Fibroblast of skin of left biceps (primary cell): ENCODE data around the gene SLC35A3.
"Not testable (repeated sequence)": the region's sequence is repeated elsewhere in the genome, so short reads cannot be mapped to it uniquely, and the experiment has no call there.

Source experiments
- DNase-seq, 2 experiments: peaks; one replicate each; pipeline ENCODE4 v3.0.0-alpha.2; 2013; ENCODE audit warnings: low read depth in 2 of 2

Gene SLC35A3

DNA sequence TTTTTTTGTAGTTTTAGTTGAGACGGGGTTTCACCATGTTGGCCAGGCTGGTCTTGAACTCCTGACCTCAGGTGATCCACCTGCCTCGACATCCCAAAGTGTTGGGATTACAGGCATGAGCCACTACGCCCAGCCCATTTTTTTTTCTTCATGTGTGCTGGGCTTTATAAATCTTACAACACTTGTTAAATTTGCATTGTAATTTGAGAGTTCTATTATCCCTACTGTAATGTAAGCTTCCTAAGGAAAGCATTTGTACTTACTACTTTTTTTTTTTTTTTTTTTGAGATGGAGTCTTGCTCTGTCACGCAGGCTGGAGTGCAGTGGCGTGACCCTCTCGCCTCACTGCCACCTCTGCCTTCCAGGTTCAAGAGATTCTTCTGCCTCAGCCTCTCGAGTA is 2.3 kb downstream of the SLC35A3 start:
- DNase-seq, result not testable (repeated sequence)

DNA sequence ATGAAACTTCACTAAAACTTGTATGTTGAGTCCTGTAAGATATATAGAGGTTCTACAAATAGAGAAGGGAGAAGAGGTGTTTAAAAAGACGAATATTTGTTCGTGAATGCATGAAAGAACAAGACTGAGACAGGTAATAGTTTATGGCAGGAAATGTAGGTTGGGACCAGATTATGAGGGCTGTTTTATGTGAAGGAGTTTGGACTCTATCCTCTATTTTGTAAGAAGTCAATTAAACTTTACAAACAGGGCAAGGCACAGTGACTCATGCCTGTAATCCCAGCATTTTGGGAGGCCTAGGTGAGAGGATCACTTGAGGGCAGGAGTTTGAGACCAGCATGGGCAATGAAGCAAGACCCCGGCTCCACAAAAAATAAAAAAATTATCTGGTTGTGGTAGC is 5.7 kb downstream of the SLC35A3 start:
- DNase-seq, result no peak

DNA sequence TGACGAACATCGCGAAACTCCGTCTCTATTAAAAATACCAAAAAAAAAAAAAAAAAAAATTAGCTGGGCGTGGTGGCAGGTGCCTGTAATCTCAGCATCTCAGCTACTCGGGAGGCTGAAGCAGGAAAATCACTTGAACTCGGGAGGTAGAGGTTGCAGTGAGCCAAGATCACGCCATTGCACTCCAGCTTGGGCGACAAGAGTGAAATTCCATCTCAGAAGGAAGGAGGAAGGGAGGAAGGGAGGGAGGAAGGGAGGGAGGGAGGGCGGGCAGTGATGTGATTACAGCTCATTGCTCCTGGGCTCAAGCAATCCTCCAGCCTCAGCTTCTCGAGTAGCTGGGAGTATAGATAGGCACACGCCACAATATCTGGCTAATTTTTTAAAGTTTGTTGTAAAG is 7.5 kb downstream of the SLC35A3 start:
- DNase-seq, result not testable (repeated sequence)

DNA sequence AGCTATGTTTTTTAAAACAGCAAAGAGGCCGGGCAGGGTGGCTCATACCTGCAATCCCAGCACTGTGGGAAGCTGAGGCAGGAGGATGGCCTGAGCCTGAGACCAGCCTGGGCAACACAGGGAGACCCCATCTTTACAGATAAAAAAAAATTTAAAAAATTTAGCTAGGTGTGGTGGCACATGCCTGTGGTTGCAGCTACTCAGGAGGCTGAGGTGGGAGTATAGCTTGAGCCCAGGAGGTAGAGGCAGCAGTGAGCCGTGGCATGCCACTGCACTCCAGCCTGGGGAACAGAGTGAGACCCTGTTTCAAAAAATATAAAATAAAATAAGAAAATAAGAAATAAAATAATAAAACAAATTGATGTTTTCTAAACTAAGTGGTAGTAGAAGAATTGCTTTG is 8.4 kb downstream of the SLC35A3 start:
- DNase-seq, result no peak

DNA sequence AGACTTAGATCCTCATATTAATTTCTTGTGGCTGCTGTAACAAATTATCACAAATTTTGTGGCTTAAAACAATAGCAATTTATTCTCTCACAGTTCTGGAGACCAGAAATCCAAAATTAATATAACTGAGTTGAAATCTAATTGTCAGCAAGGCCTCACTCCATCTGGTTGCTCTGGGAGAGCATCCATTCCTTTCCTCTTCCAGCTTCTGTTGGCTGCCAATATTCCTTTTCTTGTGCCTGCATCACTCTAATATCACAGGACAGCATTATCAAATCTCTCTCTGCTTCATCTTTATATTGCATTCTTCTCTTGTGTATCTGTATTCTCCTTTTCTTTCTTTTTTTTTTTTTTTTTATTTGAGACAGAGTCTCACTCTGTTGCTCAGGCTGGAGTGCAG is 9.3 kb downstream of the SLC35A3 start:
- DNase-seq, result no peak

DNA sequence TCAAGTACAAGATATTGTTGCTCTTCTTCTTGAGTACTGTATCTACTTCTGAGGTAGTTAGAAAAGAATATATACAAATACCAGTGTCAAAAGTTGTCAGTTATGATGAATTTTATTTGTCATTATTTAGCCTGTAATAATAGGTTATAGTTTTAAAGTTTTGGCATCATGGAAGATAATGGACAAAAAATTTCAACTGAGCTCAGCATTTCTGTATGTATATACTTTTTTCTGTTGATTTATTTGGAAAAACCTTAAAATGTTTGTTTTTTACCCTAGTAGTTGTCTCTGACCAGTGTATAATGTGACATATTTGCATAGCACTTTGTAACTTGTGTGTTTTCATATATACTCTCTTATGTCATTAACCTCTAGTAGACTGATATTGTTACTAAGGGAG is 11.1 kb downstream of the SLC35A3 start:
- no peak for DNase-seq

DNA sequence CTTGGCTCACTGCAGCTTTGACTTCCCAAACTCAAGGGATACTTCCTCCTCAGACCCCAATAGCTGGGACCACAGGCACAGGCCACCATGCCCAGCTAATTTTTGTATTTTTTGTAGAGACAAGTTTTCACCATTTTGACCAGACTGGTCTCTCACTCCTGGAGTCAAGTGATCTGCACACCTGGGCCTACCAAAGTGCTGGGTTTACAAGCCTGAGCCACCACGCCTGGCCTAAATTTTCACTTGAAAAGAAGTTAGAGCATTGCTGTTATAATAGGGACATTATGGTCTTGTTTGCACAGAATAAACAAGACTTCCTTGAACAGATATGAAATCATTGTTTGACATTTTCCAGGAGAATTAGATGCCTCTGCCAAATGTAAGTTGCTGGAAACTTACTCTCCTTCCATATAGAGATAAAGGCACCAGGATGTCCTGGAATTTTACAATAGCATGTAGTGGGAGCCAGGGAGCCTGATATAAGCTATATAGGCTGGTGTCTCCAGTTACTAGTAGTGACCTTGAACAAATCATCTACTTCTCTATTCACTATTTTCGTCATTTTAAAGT is 16.9 kb downstream of the SLC35A3 start:
- DNase-seq, result no peak

DNA sequence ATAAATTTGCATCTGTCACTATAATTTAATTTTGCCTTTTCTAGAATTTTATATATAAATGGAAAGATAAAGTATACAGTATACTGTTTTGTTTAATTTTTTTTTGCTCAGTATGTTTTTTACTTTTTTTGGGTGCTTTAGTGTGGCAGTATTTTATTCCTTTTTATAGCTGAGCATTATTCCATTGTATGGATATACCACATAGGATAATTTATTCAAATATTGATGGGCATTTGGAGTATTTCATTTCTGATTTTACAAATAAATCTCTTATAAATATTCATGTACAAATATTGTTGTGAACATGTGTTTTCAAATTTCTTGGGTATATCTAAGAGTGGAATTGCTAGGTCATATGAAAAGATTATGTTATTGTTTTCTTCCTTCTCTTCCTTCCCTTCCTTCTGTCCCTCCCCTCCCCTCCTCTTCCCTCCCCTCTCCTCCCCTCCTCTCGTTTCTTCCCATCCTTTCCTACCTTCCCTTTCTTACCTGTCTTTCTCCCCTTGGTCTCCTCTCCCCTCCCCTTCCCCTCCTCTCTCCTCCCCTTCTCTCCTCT is 18.5 kb downstream of the SLC35A3 start:
- no peak for DNase-seq

DNA sequence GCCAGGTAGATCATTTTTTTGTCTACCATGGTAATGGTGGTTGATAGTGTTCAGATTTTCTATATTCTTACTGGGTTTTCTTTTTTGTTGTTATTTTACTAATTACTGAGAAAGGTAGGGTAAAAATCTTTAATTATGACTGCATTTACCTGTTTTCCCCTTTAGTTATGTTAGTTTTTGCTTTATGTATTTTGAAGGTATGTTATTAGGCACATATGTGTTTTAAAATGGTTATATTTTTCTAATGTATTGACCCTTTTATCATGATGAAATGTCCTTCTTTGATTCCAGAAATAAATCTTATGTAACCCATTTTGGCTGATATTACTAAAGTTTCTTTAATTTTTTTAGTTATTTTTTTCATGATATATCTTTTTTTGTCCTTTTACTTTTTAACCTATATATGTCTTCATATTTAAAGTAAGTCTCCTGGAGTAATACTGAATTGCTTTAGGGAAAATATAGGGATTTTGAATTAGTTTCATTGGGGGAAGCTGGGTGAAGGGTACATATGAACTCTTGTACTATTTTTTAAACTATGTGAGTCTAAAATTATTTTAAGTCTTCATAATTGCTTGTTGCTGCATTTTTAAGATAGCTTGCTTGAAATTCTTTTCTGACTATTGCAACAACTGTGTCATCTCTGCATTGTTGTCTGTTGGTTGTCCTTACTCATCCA is 22.4 kb downstream of the SLC35A3 start:
- no peak for DNase-seq

DNA sequence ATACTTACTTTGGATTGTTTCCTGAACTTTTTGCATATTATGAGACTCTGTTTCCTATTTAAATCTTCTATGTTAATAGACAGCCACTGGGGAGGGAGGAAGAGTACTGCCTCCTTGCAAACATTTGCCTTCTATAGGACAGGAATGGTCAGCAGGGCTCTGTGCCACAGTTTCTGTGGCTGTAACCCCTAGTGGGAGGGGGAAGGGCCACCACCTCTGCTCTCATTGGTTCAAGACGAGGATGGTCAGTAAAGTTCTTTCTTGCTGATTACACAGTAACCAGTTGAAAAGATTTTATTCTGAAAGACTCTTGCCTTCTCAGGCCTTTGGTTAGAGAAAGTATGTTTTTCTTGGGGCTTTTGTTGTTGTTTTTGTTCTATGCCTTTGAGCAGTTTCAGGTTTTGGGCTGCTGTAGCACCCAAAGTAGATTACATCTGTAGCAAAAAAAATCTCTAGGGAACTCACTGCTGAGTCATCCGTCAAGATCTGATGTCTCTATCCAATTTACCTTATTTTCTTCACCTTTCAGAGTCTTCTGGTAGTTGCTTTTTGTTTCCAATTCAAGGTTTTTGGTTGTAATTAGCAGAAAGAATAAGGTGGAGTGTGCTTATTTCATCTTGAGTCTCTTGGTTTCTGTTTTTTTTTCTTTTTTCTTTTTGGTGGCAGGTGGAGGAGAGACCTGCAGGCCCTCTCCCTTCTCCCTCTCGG is 23.1 kb downstream of the SLC35A3 start:
- DNase-seq, result no peak

DNA sequence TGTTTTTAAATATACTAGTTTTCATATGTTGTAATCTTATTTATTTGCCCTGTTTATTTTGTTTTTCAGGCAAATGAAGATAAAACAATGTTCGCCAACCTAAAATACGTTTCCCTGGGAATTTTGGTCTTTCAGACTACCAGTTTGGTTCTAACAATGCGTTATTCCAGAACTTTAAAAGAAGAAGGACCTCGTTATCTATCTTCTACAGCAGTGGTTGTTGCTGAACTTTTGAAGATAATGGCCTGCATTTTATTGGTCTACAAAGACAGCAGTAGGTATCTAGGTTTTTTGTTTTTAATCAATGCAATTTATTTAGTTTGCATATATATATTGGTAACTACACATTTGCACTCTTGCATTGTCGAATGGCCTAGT is 23.7 kb downstream of the SLC35A3 start:
- no peak for DNase-seq

DNA sequence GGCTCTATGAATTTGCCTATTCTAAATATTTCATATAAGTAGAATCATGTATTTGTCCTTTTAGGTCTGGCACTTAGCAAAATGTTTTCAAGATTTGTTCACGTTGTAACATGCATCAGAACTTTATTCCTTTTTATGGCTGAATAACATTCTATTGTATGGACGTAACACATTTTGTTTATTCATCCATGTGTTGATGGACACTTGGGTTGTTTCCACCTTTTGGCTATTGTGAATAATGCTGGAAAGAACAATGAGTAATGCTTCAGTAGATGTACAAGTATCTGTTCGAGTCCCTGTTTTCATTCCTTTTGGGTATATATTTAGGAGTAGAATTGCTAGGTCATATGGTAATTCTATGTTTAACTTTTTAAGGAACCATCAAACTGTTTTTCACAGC is 24.7 kb downstream of the SLC35A3 start:
- no peak for DNase-seq

DNA sequence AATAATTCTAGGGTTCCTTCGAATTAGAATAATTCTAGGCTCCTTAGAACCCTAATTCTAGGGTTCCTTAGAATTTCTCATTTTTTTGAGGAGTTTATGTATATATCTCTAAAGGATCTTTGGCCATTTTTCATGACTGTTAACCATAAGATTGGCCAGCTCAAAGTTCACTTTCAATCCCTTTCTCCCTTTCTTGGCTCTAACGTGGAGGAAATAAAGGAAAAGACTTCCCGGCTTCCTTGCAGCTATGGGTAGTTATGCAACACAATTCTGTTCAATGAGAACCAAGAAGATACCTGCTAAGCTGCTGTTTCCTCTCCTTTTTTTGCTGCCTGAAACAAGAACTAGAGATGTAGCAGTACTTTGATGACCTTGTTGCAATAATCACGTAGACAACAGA is 27.2 kb downstream of the SLC35A3 start:
- no peak for DNase-seq

DNA sequence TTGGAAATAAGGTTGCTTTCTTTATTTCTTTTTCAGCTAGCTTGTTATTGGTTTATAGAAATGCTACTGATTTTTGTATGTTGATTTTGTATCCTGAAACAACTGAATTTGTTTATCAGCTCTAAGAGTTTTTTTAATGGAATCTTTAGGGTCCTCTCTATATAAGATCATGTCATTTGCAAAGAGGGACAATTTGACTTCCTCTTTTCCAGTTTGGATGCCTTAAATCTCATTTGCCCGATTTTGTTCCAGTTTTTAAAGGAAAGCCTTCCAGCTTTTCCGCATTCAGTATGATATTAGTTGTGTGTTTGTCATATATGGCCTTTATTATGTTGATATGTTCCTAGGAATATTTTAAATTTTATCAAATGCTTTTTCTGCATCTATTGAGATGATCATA is 31.7 kb downstream of the SLC35A3 start:
- DNase-seq, result no peak

DNA sequence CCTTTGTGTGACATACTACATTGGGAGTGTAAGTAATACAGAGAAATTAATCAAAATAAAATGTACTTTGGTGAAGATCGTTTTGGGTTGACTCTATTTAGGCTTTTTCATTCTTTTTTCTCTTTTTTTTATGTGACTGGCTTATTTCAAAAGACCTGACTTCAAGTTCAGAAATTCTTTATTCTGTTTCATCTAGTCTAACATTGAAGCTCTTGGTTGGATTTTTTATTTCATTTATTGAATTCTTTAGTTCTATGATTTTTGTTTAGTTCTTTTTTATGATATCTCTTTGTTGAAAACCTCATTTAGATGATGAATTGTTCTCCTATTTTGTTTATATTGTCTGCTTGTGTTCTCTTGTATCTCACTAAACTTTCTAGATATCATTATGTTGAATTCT is 35.6 kb downstream of the SLC35A3 start:
- DNase-seq, result no peak

DNA sequence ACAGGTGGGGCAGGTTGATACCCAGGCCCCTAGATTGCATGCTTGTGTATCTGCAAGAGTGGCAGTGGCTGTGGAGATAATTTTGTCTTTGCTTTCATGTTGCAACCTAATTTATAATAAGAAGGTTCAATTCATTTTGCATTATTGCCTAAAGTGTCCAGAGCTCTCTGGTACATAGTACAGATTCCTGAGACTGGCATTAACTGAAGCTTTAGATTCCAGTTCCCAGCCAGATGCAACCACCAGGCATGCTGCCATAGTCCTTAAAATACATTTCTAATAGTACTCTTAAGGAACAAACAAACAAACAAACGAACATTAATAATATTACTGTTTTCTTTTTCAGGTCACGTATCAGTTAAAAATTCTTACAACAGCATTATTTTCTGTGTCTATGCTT is 36.9 kb downstream of the SLC35A3 start:
- no peak for DNase-seq

DNA sequence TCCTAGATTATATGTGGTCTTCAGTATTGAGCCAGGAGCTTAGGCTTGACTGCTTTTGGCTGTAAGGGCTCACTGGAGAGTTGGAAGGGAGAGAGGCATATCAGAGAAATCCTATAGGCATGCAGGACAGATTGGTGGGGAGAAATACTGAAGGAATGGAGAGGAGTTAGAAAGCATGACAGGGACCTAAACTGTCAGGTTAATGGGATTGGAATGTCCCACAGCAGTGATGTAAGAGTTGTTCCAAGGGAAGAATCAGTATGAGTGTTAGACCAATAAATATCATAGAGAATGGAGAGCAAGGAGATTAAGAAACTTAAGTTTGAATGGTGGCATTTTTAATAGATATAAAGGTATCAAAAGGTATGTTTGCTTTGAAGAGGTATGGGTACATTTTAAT is 39.7 kb downstream of the SLC35A3 start:
- peak in 1 of 2 experiments; percentile 0 for DNase-seq

DNA sequence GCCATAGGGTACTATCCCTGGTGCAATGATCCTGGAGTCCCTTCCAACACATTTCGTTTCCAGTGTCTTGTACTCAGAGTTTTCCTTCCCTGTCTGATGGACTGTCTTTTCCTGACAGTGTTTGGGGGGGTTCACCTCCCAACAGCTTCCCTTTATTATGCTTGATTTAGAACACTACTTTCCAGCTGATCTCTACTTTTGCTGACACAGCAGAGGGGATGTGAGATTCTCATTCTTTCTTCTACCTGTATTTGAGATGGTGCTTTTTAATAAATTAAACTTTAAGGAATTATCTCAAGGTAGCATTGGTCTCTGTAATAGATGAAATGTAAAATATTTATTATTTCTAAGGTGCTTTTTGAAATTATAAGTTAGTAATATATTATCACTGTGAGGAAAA is 41.0 kb downstream of the SLC35A3 start:
- no peak for DNase-seq

DNA sequence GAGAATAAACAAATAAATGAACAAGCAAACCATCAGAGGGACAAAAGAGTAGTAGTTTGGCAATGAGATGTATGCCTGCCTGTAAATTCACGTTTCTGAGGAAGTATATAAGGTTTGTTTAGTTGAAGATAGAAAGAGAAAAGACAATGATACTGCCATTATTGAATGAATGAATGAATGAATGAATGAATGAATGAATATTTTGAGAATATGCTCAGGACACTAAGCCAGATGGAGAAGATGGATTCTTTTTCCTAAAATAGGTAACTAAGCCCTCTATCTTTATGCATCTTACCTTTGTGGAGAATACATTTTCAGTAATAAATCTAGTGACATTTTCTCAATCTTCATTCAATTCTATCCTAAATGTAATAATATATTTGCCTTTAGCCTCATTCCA is 49.4 kb downstream of the SLC35A3 start:
- no peak for DNase-seq

DNA sequence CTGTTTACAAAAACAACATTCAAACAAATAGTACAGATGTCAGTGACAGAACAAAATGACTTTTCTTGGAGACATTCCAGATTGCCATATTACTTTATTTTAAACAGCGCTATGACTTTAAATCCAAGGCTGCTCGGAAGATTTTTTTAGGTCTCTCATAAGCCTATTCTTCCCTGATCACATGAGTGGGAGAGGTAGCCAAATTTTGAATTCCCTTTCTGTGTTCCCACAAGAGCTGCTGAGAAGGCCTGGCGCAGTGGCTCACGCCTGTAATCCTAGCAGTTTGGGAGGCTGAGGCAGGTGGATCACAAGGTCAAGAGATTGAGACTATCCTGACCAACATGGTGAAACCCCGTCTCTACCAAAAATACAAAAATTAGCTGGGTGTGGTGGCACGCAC is 53.7 kb downstream of the SLC35A3 start:
- DNase-seq, result no peak

DNA sequence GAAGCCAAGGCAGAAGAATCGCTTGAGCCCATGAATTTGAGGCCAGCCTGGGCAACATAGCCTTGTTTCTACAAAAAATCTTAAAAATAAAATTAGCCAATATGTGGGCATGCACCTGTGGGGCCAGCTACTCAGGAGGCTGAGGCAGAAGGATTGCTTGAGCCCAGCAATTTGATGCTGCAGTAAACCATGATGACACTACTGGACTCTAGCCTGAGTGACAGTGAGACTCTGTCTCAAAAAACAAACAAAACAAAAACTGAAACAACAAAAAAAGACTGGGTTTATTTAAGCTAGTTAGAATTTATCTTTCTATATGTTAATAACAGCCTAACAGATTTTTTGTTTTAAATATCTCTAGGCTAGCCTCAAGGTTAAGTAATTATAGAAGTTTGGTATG is 57.4 kb downstream of the SLC35A3 start:
- no peak for DNase-seq

DNA sequence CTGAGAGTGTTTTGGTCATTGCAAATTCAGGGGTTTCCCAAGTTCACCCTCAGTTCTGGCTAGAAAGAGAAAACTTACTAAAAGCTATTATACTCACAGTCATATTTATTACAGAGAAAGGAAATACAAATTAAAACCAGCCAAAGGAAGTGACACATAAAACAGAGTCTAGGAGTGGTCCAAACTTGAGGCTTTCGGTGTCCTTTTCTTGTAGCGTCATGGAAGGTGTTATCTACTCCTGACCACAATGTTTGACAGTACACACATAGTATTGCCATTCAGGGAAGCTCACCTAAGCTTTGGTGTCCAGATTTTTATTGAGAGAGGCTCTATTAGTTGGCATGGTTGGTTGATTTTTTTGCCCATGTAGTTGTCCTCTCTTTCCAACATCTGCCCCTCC is 59.0 kb downstream of the SLC35A3 start:
- DNase-seq, result no peak

DNA sequence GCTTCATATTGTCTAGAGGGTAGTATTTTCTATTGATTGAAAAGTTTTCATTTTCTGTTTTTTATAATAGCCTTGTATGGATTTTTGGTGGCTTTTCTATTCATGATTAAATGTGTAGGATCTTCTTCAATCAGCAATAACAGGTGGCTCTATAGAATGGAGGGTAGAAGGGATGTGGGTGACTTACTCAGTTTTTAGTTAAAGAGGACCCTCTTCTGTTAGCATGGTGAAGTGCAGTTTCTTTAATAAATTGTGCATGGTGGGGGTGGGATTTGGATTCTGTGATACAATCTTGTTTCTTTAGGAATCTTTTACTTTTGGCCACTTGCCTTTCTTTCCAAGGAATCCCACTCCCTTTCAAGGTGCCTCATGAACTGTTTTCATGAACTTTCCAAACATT is 64.7 kb downstream of the SLC35A3 start:
- DNase-seq, result no peak
